Mucosa of stomach (tissue), 1 donor: ENCODE results near the gene TMEM8B.

Experiments
- H3K27me3 ChIP-seq: one replicate; pipeline ENCODE4 v1.7.0; 2013; ENCODE audit warnings: mild to moderate bottlenecking, low read length; ENCODE audit not compliant: control insufficient read depth, insufficient read depth
- H3K36me3 ChIP-seq: one replicate; pipeline ENCODE4 v1.7.0; 2013; ENCODE audit warnings: low read length; ENCODE audit not compliant: control insufficient read depth, insufficient read depth
- H3K4me1 ChIP-seq: one replicate; pipeline ENCODE4 v1.7.0; 2013; ENCODE audit warnings: mild to moderate bottlenecking, low read length; ENCODE audit not compliant: control insufficient read depth, insufficient read depth
- H3K4me3 ChIP-seq: one replicate; pipeline ENCODE4 v1.7.0; 2013; ENCODE audit warnings: low read length
- H3K9ac ChIP-seq: one replicate; pipeline ENCODE4 v1.7.0; 2013; ENCODE audit warnings: mild to moderate bottlenecking, low read length, moderate library complexity
- H3K9me3 ChIP-seq: one replicate; pipeline ENCODE4 v1.7.0; 2013; ENCODE audit warnings: mild to moderate bottlenecking, low read length, moderate library complexity; ENCODE audit not compliant: control insufficient read depth
- donor health status: Pancreatic carcinoma.

The TMEM8B gene

GRCh38 chr9:35829084-35829763 is at the start of gene TMEM8B:
Gene TMEM8B, plus strand, starts transcription at chr9:35829228. Its CDS starts 220 bp downstream, at chr9:35829448.
- Histone ChIP-seq H3K27me3 (no peaks in the 10 kb centered on the region), H3K9ac (peak within 1 kb of the TSS; percentile 90), H3K4me3 (peak within 1 kb of the TSS; percentile 65), H3K9me3 (no peaks in the 10 kb centered on the region), H3K36me3 (no peaks in the 10 kb centered on the region), H3K4me1 (peaks cover 48% of the 10 kb centered on the region)

- Histone ChIP-seq H3K9me3 (no peaks in the 10 kb centered on the region), H3K36me3 (no peaks in the 10 kb centered on the region), H3K27me3 (no peaks in the 10 kb centered on the region), H3K4me1 (peaks cover 3% of the 10 kb centered on the region), H3K4me3 (no peak overlapping the region), H3K9ac (no peak overlapping the region)
These were observed 48.0 kb upstream of the TMEM8B start for GRCh38 chr9:35781066-35781465.

GRCh38 chr9:35783418-35783817 is 45.6 kb upstream of the TMEM8B start:
- no peaks in the 10 kb centered on the region for H3K27me3 ChIP-seq
- no peak overlapping the region for H3K4me3 ChIP-seq
- H3K9ac ChIP-seq = no peak overlapping the region
- H3K4me1 ChIP-seq = peaks cover 3% of the 10 kb centered on the region
- no peaks in the 10 kb centered on the region for H3K9me3 ChIP-seq
- H3K36me3 ChIP-seq = no peaks in the 10 kb centered on the region

- Histone ChIP-seq H3K4me3 (no peak overlapping the region), H3K27me3 (no peaks in the 10 kb centered on the region), H3K4me1 (peaks cover 5% of the 10 kb centered on the region), H3K9me3 (no peaks in the 10 kb centered on the region), H3K9ac (no peak overlapping the region), H3K36me3 (no peaks in the 10 kb centered on the region)
These were observed 39.5 kb upstream of the TMEM8B start for GRCh38 chr9:35789541-35789940.

GRCh38 chr9:35790025-35790384 is 39.0 kb upstream of the TMEM8B start:
- Histone ChIP-seq H3K4me1 (peaks cover 5% of the 10 kb centered on the region), H3K9me3 (no peaks in the 10 kb centered on the region), H3K4me3 (no peak overlapping the region), H3K36me3 (no peaks in the 10 kb centered on the region), H3K27me3 (no peaks in the 10 kb centered on the region), H3K9ac (no peak overlapping the region)

GRCh38 chr9:35790385-35791296 is 38.4 kb upstream of the TMEM8B start:
- Histone ChIP-seq H3K4me1 (peaks cover 5% of the 10 kb centered on the region), H3K9me3 (no peaks in the 10 kb centered on the region), H3K27me3 (no peaks in the 10 kb centered on the region), H3K4me3 (no peak overlapping the region), H3K36me3 (no peaks in the 10 kb centered on the region), H3K9ac (no peak overlapping the region)

GRCh38 chr9:35791297-35791921 is 37.6 kb upstream of the TMEM8B start, which contains the start of gene NPR2:
Gene NPR2, plus strand, starts transcription at chr9:35791591. Its CDS starts 818 bp downstream, at chr9:35792409.
- Histone ChIP-seq H3K9me3 (no peaks in the 10 kb centered on the region), H3K4me3 (no peak within 1 kb of the TSS), H3K9ac (no peak within 1 kb of the TSS), H3K36me3 (no peaks in the 10 kb centered on the region), H3K27me3 (no peaks in the 10 kb centered on the region), H3K4me1 (peaks cover 5% of the 10 kb centered on the region)

GRCh38 chr9:35792024-35792813 is 36.8 kb upstream of the TMEM8B start:
- H3K9me3 ChIP-seq = no peaks in the 10 kb centered on the region
- no peak overlapping the region for H3K4me3 ChIP-seq
- H3K4me1 ChIP-seq = peaks cover 5% of the 10 kb centered on the region
- no peaks in the 10 kb centered on the region for H3K36me3 ChIP-seq
- H3K27me3 ChIP-seq = no peaks in the 10 kb centered on the region
- H3K9ac ChIP-seq = no peak overlapping the region

GRCh38 chr9:35792826-35793225 is 36.2 kb upstream of the TMEM8B start:
- H3K9ac ChIP-seq = no peak overlapping the region
- H3K4me1 ChIP-seq = peaks cover 5% of the 10 kb centered on the region
- no peak overlapping the region for H3K4me3 ChIP-seq

GRCh38 chr9:35793461-35793860 is 35.6 kb upstream of the TMEM8B start:
- H3K27me3 ChIP-seq = no peaks in the 10 kb centered on the region
- H3K4me3 ChIP-seq = no peak overlapping the region
- H3K36me3 ChIP-seq = no peaks in the 10 kb centered on the region
- H3K9ac ChIP-seq = no peak overlapping the region
- H3K9me3 ChIP-seq = no peaks in the 10 kb centered on the region
- peaks cover 5% of the 10 kb centered on the region for H3K4me1 ChIP-seq

More at GRCh38 chr9:35792826-35793225, 36.2 kb upstream of the TMEM8B start:
- no peaks in the 10 kb centered on the region for H3K27me3 ChIP-seq
- H3K9me3 ChIP-seq = no peaks in the 10 kb centered on the region
- H3K36me3 ChIP-seq = no peaks in the 10 kb centered on the region

GRCh38 chr9:35795695-35796094 is 33.3 kb upstream of the TMEM8B start:
- H3K36me3 ChIP-seq = no peaks in the 10 kb centered on the region
- no peaks in the 10 kb centered on the region for H3K27me3 ChIP-seq
- H3K9ac ChIP-seq = no peak overlapping the region
- no peak overlapping the region for H3K4me3 ChIP-seq
- no peaks in the 10 kb centered on the region for H3K9me3 ChIP-seq
- peaks cover under 1% of the 10 kb centered on the region for H3K4me1 ChIP-seq
